ENCODE measurements around the gene CLIC5.
A peak's percentile ranks its signal among the peaks of the same experiment; 100 is the strongest.
"Not testable (repeated sequence)": the region's sequence is repeated elsewhere in the genome, so short reads cannot be mapped to it uniquely, and the experiment has no call there.

The CLIC5 gene

GRCh38 chr6:45926423-45926822, 89.2 kb downstream of the CLIC5 start:
- not testable (repeated sequence) for DNase-seq (ENCODE audit: low read depth in 2 of 2)

GRCh38 chr6:45924763-45925342, 90.8 kb downstream of the CLIC5 start:
- no peak for DNase-seq (ENCODE audit: low read depth in 2 of 2)

GRCh38 chr6:45923831-45924391, 91.7 kb downstream of the CLIC5 start:
- no peak for DNase-seq (ENCODE audit: low read depth in 2 of 2)

GRCh38 chr6:45922728-45923351, 92.8 kb downstream of the CLIC5 start:
- peak; percentile 2 to 19 for DNase-seq (ENCODE audit: low read depth in 2 of 2)

- DNase-seq (ENCODE audit: low read depth in 2 of 2) = no peak
These were observed 93.9 kb downstream of the CLIC5 start for GRCh38 chr6:45921691-45922281.

GRCh38 chr6:45920819-45921511, 94.7 kb downstream of the CLIC5 start:
- no peak for DNase-seq (ENCODE audit: low read depth in 2 of 2)

GRCh38 chr6:45917439-45917838, 98.2 kb downstream of the CLIC5 start:
- no peak for DNase-seq (ENCODE audit: low read depth in 2 of 2)

GRCh38 chr6:45916692-45917091, 99.0 kb downstream of the CLIC5 start:
- no peak for DNase-seq (ENCODE audit: low read depth in 2 of 2)

- no peak for DNase-seq (ENCODE audit: low read depth in 2 of 2)
These were observed 99.7 kb downstream of the CLIC5 start for GRCh38 chr6:45915780-45916468.

GRCh38 chr6:45911691-45912090, 104.0 kb downstream of the CLIC5 start:
- DNase-seq (ENCODE audit: low read depth in 2 of 2) = no peak

- no peak for DNase-seq (ENCODE audit: low read depth in 2 of 2)
These were observed 111.7 kb downstream of the CLIC5 start for GRCh38 chr6:45903959-45904358.

GRCh38 chr6:45902984-45903383, 112.7 kb downstream of the CLIC5 start:
- no peak for DNase-seq (ENCODE audit: low read depth in 2 of 2)

GRCh38 chr6:45901767-45902650, 113.7 kb downstream of the CLIC5 start:
- DNase-seq (ENCODE audit: low read depth in 2 of 2) = no peak

- no peak for DNase-seq (ENCODE audit: low read depth in 2 of 2)
These were observed 114.6 kb downstream of the CLIC5 start for GRCh38 chr6:45900808-45901752.

- no peak for DNase-seq (ENCODE audit: low read depth in 2 of 2)
These were observed 116.0 kb downstream of the CLIC5 start for GRCh38 chr6:45899683-45899946.

- DNase-seq (ENCODE audit: low read depth in 2 of 2) = no peak
These were observed 116.5 kb downstream of the CLIC5 start for GRCh38 chr6:45898941-45899682.

GRCh38 chr6:45896783-45897441, 118.7 kb downstream of the CLIC5 start:
- no peak for DNase-seq (ENCODE audit: low read depth in 2 of 2)

GRCh38 chr6:45895569-45895968, 120.1 kb downstream of the CLIC5 start:
- no peak for DNase-seq (ENCODE audit: low read depth in 2 of 2)
